Ovary (tissue), 3 donors: ENCODE measurements around the gene AFF2.

Experiments
- EP300 ChIP-seq: sonication (generic); formaldehyde crosslinking; IDR thresholded peaks from one replicate; pipeline ENCODE4 v1.6.1; 2017; ENCODE audit warnings: antibody characterized with exemption
- POLR2A ChIP-seq: fragments of 450-650 bp; IDR thresholded peaks from one replicate; pipeline ENCODE4 v1.6.1; 2017; ENCODE audit warnings: antibody characterized with exemption, mild to moderate bottlenecking, moderate library complexity
- TF ChIP-seq, protein P1 (sequence below), 3 donors: fragments of 450-650 bp in 2 of 3; fragments of 200-600 bp in 1 of 3; IDR thresholded peaks; one replicate each; pipeline versions ENCODE4 v1.5.1 to v1.8.0; 2016 to 2022; ENCODE audit warnings: antibody characterized with exemption in 3 of 3, mild to moderate bottlenecking in 1 of 3
- donor health status: DM: no; HTN: no; CAD: no.

- TF ChIP-seq, protein P1, sequence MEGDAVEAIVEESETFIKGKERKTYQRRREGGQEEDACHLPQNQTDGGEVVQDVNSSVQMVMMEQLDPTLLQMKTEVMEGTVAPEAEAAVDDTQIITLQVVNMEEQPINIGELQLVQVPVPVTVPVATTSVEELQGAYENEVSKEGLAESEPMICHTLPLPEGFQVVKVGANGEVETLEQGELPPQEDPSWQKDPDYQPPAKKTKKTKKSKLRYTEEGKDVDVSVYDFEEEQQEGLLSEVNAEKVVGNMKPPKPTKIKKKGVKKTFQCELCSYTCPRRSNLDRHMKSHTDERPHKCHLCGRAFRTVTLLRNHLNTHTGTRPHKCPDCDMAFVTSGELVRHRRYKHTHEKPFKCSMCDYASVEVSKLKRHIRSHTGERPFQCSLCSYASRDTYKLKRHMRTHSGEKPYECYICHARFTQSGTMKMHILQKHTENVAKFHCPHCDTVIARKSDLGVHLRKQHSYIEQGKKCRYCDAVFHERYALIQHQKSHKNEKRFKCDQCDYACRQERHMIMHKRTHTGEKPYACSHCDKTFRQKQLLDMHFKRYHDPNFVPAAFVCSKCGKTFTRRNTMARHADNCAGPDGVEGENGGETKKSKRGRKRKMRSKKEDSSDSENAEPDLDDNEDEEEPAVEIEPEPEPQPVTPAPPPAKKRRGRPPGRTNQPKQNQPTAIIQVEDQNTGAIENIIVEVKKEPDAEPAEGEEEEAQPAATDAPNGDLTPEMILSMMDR (IDR thresholded peaks at IDR 0.05): no peak
- no peak for TF ChIP-seq POLR2A
- TF ChIP-seq EP300: no peak
Measured at GRCh38 chrX:148634591-148634990, 134.2 kb downstream of the AFF2 start.
